NK-92 (cell line): ENCODE data around the gene LRRC32.
"Not testable (repeated sequence)": the region's sequence is repeated elsewhere in the genome, so short reads cannot be mapped to it uniquely, and the experiment has no call there.

Source experiments
- DNase-seq: peaks from one replicate; lab custom pipeline; 2025; ENCODE audit not compliant: unreplicated experiment; lab: John Stamatoyannopoulos, UW

The LRRC32 gene

GRCh38 chr11:76614471-76615179, 55.9 kb downstream of the LRRC32 start:
- DNase-seq: no peak

DNA sequence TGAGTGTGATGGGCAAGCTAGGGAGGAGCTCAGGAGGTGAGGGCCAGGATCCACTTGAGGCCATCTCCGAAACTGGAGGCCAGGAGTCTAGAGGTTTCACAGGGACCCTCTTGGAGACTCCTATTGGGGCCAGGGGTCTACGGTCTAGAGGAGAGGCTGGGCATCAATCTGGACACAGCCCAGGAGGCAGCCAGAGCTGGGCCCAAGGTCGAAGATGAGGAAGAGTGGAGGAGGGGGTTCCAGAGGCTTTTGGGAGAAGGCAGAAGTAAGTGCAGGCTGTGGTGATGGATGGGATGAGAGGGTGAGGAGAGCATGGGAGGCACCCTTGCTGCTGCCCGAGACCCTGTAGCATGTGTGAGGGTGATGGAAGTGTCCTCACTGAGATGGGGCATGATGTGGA, 56.6 kb downstream of the LRRC32 start:
- no peak for DNase-seq

GRCh38 chr11:76612226-76612625, 58.3 kb downstream of the LRRC32 start:
- no peak for DNase-seq

- no peak for DNase-seq
Measured at GRCh38 chr11:76610871-76611475, 59.6 kb downstream of the LRRC32 start.

- DNase-seq: no peak
Measured at GRCh38 chr11:76610371-76610770, 60.2 kb downstream of the LRRC32 start.

DNA sequence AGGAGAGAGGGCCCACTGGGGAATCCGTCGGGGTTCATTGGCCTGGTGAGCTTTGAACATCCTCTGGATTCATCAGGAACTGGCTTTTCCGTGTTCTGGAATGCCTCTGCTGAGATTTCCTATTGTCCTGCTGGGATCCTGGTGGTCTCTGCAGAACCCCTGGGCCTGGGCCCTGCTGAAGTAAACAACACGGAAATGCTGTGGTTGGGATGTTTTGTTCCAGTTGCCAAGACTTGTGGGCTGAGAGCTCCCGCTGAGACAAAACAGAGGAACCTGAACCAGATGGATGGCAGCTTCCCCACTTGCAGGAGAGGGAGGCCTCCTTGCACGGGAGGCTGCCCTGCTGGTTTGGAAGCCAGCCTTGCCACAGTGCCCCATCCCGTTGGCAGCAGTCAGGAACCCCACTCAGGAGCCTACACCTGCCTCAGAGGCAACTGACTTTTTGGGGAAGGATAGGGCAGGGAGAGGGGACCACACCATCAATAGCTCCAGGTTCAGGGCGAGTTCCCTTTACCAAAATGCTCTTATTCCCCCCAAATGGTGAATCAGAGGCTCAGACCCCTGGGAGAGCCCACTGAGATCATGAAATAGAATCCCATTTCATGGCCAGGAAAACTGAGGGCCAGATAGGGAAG, 60.7 kb downstream of the LRRC32 start:
- DNase-seq: no peak

GRCh38 chr11:76608879-76609460, 61.6 kb downstream of the LRRC32 start:
- not testable (repeated sequence) for DNase-seq

- DNase-seq: not testable (repeated sequence)
Measured at GRCh38 chr11:76608228-76608627, 62.3 kb downstream of the LRRC32 start.
